KBM-7 (cell line): ENCODE results near the gene TMEM154.

ENCODE experiments used
- DNase-seq: peaks from one replicate; pipeline ENCODE4 v3.0.0-alpha.2; 2015
- in situ Hi-C: fragments of 300-500 bp; cut with MboI; formaldehyde crosslinking; loops from 2 replicates; pipeline ENCODE4 v1.14.3; 2020; ENCODE audit warnings: low sequenced_read_pairs, low pct_unique_long_range_greater_than_20kb, mixed read lengths

TMEM154 gene

GRCh38 chr4:152577708-152578396 is 101.9 kb downstream of the TMEM154 start:
- in situ Hi-C loops = no loop called here
- DNase-seq = no peak

GRCh38 chr4:152575533-152575932 is 104.3 kb downstream of the TMEM154 start:
- no peak for DNase-seq
- in situ Hi-C loops = no loop called here

- DNase-seq = no peak
- in situ Hi-C loops = no loop called here
Measured at GRCh38 chr4:152573861-152574260, 105.9 kb downstream of the TMEM154 start.

GRCh38 chr4:152572417-152573086 is 107.2 kb downstream of the TMEM154 start:
- in situ Hi-C loops = no loop called here
- peak; percentile 53 for DNase-seq

GRCh38 chr4:152571770-152572169 is 108.0 kb downstream of the TMEM154 start:
- in situ Hi-C loops = no loop called here
- DNase-seq = no peak

GRCh38 chr4:152571296-152571695 is 108.5 kb downstream of the TMEM154 start:
- in situ Hi-C loops = no loop called here
- no peak for DNase-seq
